H4 (cell line): ENCODE measurements around the gene ZNF219. TPM values are rescaled to one million over a fixed set of nuclear protein-coding genes. Genes with fewer than 3 reads are reported as not detected.
"Not testable (repeated sequence)": the region's sequence is repeated elsewhere in the genome, so short reads cannot be mapped to it uniquely, and the experiment has no call there.

Experiments used
- DNase-seq: peaks from one replicate; pipeline ENCODE4 v3.0.0-alpha.2; 2015; ENCODE audit warnings: low spot score
- total RNA-seq: library from RNA; depleted of rRNA; stranded (reverse); fragments of >200 nt; shearing (Covaris generic); gene quantifications from 2 replicates; pipeline ENCODE4 v1.2.3, GENCODE V29; 2014; rRNA removed

ZNF219 gene
- total RNA-seq, 1 experiment from 2014 or later = 7.3 TPM

- DNase-seq = no peak
Measured at GRCh38 chr14:21047378-21047781, 51.1 kb downstream of the ZNF219 start.

- no peak for DNase-seq
Measured at GRCh38 chr14:21043974-21044618, 54.4 kb downstream of the ZNF219 start.

GRCh38 chr14:21043387-21043973, 55.0 kb downstream of the ZNF219 start:
- DNase-seq = no peak

GRCh38 chr14:21042918-21043317, 55.5 kb downstream of the ZNF219 start:
- no peak for DNase-seq

- DNase-seq = no peak
Measured at GRCh38 chr14:21041676-21042433, 56.6 kb downstream of the ZNF219 start, which contains the start of gene RNASE7. Gene RNASE7, plus strand, starts transcription at chr14:21042362. Its CDS starts 631 bp downstream, at chr14:21042993.

- not testable (repeated sequence) for DNase-seq
Measured at GRCh38 chr14:21040941-21041340, 57.5 kb downstream of the ZNF219 start.

- DNase-seq = no peak
Measured at GRCh38 chr14:21040370-21040925, 58.0 kb downstream of the ZNF219 start.

Other genes starting within 250 kb of the ZNF219 start
- gene RNASE3, start 207.3 kb downstream of the ZNF219 start, total RNA-seq = not detected in 2 replicates
- gene RNASE2, start 143.2 kb downstream of the ZNF219 start, total RNA-seq = not detected in 2 replicates
- gene METTL17, start 108.7 kb downstream of the ZNF219 start, total RNA-seq = 60.2 and 64.0 TPM in 2 replicates
- not detected in 2 replicates for gene SLC39A2, start 99.4 kb downstream of the ZNF219 start, total RNA-seq
- 1.3 and 8.5 TPM in 2 replicates for gene NDRG2, start 73.6 kb downstream of the ZNF219 start, total RNA-seq
- gene TPPP2, start 68.4 kb downstream of the ZNF219 start, total RNA-seq = not detected in 2 replicates
- gene RNASE13, start 63.8 kb downstream of the ZNF219 start, total RNA-seq = not detected in 2 replicates
- gene RNASE7, start 56.3 kb downstream of the ZNF219 start, total RNA-seq = not detected in 2 replicates
- gene RNASE8, start 40.8 kb downstream of the ZNF219 start, total RNA-seq = not detected in 2 replicates
- 11.2 and 15.4 TPM in 2 replicates for gene ARHGEF40, start 28.4 kb downstream of the ZNF219 start, total RNA-seq
- 0.47 and 0.68 TPM in 2 replicates for gene TMEM253, start 2.4 kb upstream of the ZNF219 start, total RNA-seq
- not detected in 2 replicates for gene OR5AU1, start 57.4 kb upstream of the ZNF219 start, total RNA-seq
- gene HNRNPC, start 170.8 kb upstream of the ZNF219 start, total RNA-seq = 1,295 and 1,559 TPM in 2 replicates
- gene RPGRIP1, start 181.4 kb upstream of the ZNF219 start, total RNA-seq = not detected in 2 replicates